Thyroid gland (tissue), 4 donors: ENCODE measurements around the gene TAS2R39.

ENCODE experiments used
- CTCF ChIP-seq, 6 experiments: fragments of 200-600 bp in 3 of 6; fragments of 450-650 bp in 3 of 6; sonication (generic) in 3 of 6; IDR thresholded peaks; one replicate each; pipeline ENCODE4 v1.5.1; 2016 to 2019; ENCODE audit warnings: antibody characterized with exemption in 6 of 6, mild to moderate bottlenecking in 2 of 6, inconsistent platforms in 1 of 6, moderate library complexity in 1 of 6
- POLR2A ChIP-seq, 2 donors: fragments of 450-650 bp; IDR thresholded peaks; one replicate each; pipeline ENCODE4 v1.6.1; 2017; ENCODE audit warnings: antibody characterized with exemption in 2 of 2, mild to moderate bottlenecking in 2 of 2, moderate library complexity in 1 of 2

GRCh38 chr7:143221286-143221685, 38.1 kb downstream of the TAS2R39 start:
- TF ChIP-seq CTCF (IDR thresholded peaks at IDR 0.05) (no peak), POLR2A (IDR thresholded peaks at IDR 0.05) (no peak)
